ENCODE data around the gene ANKRD17.

Gene ANKRD17

DNA sequence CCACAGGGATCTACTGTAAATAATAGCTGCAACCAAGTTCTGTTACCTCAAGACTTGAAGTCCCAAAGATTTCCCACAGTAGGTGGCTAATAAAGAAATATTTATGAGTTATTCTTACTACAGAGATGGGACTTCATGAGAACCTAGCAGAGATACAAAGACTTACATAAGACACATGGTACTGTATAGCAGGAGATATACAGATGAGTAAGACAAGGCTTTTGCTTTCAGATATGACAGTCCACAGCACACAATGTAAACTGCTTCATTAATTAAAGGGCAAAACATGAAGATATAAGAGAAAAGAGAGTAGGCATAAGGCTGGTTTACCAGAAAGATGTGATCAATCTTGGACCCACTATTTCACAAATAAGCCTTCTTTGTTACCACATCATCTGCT is 6.6 kb downstream of the ANKRD17 start:
- Histone ChIP-seq H3K27ac (ENCODE audit: low read depth, low read length, poor library complexity, severe bottlenecking) (no peak overlapping the region), H3K9ac (ENCODE audit: low read length) (no peak overlapping the region), H3K9me3 (ENCODE audit: low read length) (no peaks in the 10 kb centered on the region), H3K4me3 (ENCODE audit: low read depth, low read length, poor library complexity, severe bottlenecking) (no peak overlapping the region), H3K27me3 (ENCODE audit: insufficient read depth, low read length) (no peaks in the 10 kb centered on the region), H3K4me1 (ENCODE audit: insufficient read depth, low read length, severe bottlenecking) (peaks cover 37% of the 10 kb centered on the region), H3K79me2 (ENCODE audit: insufficient read depth, low read length) (peaks cover 100% of the 10 kb centered on the region), H3K4me2 (ENCODE audit: low read length) (no peak overlapping the region), H2AFZ (ENCODE audit: low read length) (no peak overlapping the region), H4K20me1 (ENCODE audit: insufficient read depth, low read length) (peaks cover 2% of the 10 kb centered on the region; the same call in 1 of the 2 replicates), H3K9me2 (ENCODE audit: low read depth, low read length) (no peaks in the 10 kb centered on the region), H3F3A (ENCODE audit: insufficient read depth, low read length) (no peaks in the 10 kb centered on the region), H3K36me3 (ENCODE audit: insufficient read depth, low read length) (peaks cover 87% of the 10 kb centered on the region)
- TF ChIP-seq, protein P1, sequence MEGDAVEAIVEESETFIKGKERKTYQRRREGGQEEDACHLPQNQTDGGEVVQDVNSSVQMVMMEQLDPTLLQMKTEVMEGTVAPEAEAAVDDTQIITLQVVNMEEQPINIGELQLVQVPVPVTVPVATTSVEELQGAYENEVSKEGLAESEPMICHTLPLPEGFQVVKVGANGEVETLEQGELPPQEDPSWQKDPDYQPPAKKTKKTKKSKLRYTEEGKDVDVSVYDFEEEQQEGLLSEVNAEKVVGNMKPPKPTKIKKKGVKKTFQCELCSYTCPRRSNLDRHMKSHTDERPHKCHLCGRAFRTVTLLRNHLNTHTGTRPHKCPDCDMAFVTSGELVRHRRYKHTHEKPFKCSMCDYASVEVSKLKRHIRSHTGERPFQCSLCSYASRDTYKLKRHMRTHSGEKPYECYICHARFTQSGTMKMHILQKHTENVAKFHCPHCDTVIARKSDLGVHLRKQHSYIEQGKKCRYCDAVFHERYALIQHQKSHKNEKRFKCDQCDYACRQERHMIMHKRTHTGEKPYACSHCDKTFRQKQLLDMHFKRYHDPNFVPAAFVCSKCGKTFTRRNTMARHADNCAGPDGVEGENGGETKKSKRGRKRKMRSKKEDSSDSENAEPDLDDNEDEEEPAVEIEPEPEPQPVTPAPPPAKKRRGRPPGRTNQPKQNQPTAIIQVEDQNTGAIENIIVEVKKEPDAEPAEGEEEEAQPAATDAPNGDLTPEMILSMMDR (IDR thresholded peaks at IDR 0.05; ENCODE audit: low read length), result no peak
- TF ChIP-seq EZH2 (IDR thresholded peaks at IDR 0.05; ENCODE audit: borderline replicate concordance, low read length), result no peak

DNA sequence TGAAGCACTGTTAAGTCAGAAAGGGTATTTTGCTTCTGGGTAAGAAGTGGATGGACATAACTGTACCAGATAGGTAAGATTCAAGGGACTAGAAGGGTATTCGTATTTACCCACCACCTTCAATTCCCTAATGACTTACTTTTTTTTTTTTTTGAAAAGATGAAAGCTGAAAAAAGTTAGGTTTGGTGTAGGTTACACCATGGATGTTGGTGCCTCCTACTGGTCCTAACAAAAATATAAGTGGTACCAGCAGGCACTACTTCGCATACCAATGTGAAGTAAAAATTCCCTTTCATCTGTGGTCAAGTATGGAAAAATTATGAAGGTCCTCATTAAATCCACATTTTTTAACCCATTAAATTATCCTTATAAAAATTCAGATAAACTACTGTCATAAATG is 7.2 kb downstream of the ANKRD17 start:
- no peaks in the 10 kb centered on the region for H3F3A ChIP-seq (ENCODE audit: insufficient read depth, low read length)
- no peaks in the 10 kb centered on the region for H3K9me2 ChIP-seq (ENCODE audit: low read depth, low read length)
- no peak overlapping the region for H2AFZ ChIP-seq (ENCODE audit: low read length)
- H3K4me3 ChIP-seq (ENCODE audit: low read depth, low read length, poor library complexity, severe bottlenecking), result no peak overlapping the region
- H3K9me3 ChIP-seq (ENCODE audit: low read length), result no peaks in the 10 kb centered on the region
- TF ChIP-seq, protein P1 (IDR thresholded peaks at IDR 0.05; ENCODE audit: low read length), result peak; percentile 35; the same call in 1 of the 2 replicates
- no peak for TF ChIP-seq EZH2 (IDR thresholded peaks at IDR 0.05; ENCODE audit: borderline replicate concordance, low read length)
- H3K36me3 ChIP-seq (ENCODE audit: insufficient read depth, low read length), result peaks cover 87% of the 10 kb centered on the region
- H3K79me2 ChIP-seq (ENCODE audit: insufficient read depth, low read length), result peaks cover 100% of the 10 kb centered on the region
- no peak overlapping the region for H3K9ac ChIP-seq (ENCODE audit: low read length)
- H3K4me1 ChIP-seq (ENCODE audit: insufficient read depth, low read length, severe bottlenecking), result peaks cover 31% of the 10 kb centered on the region
- no peak overlapping the region for H3K27ac ChIP-seq (ENCODE audit: low read depth, low read length, poor library complexity, severe bottlenecking)
- no peaks in the 10 kb centered on the region; the same call in 1 of the 2 replicates for H4K20me1 ChIP-seq (ENCODE audit: insufficient read depth, low read length)
- no peaks in the 10 kb centered on the region for H3K27me3 ChIP-seq (ENCODE audit: insufficient read depth, low read length)
- no peak overlapping the region for H3K4me2 ChIP-seq (ENCODE audit: low read length)

DNA sequence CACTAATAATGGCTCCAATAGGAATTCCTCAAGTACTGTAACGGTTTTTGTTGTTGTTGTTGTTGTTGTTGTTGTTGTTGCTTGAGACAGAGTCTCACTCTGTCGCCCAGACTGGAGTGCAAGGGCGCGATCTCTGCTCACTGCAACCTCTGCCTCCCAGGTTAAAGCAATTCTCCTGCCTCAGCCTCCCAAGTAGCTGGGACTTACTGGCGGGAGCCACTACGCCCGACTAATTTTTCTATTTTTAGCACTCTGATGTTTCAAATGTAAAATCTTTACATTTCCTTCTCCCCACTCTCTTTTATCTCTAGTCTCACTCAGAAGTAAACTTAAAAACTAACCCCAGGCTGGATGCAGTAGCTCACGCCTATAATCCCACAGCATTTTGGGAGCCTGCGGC is 8.0 kb downstream of the ANKRD17 start:
- H3K4me1 ChIP-seq (ENCODE audit: insufficient read depth, low read length, severe bottlenecking), result peaks cover 23% of the 10 kb centered on the region
- peaks cover 87% of the 10 kb centered on the region for H3K36me3 ChIP-seq (ENCODE audit: insufficient read depth, low read length)
- no peaks in the 10 kb centered on the region for H3K9me3 ChIP-seq (ENCODE audit: low read length)
- H4K20me1 ChIP-seq (ENCODE audit: insufficient read depth, low read length), result no peaks in the 10 kb centered on the region; the same call in 1 of the 2 replicates
- no peak overlapping the region for H3K4me3 ChIP-seq (ENCODE audit: low read depth, low read length, poor library complexity, severe bottlenecking)
- TF ChIP-seq, protein P1 (IDR thresholded peaks at IDR 0.05; ENCODE audit: low read length), result no peak
- no peak for TF ChIP-seq EZH2 (IDR thresholded peaks at IDR 0.05; ENCODE audit: borderline replicate concordance, low read length)
- H3K79me2 ChIP-seq (ENCODE audit: insufficient read depth, low read length), result peaks cover 100% of the 10 kb centered on the region
- no peak overlapping the region for H3K9ac ChIP-seq (ENCODE audit: low read length)
- H3F3A ChIP-seq (ENCODE audit: insufficient read depth, low read length), result no peaks in the 10 kb centered on the region
- no peaks in the 10 kb centered on the region for H3K9me2 ChIP-seq (ENCODE audit: low read depth, low read length)
- no peak overlapping the region for H3K4me2 ChIP-seq (ENCODE audit: low read length)
- H3K27me3 ChIP-seq (ENCODE audit: insufficient read depth, low read length), result no peaks in the 10 kb centered on the region
- no peak overlapping the region for H3K27ac ChIP-seq (ENCODE audit: low read depth, low read length, poor library complexity, severe bottlenecking)
- H2AFZ ChIP-seq (ENCODE audit: low read length), result no peak overlapping the region

All from OCI-LY1 (cell line).